Activated naive CD4-positive, alpha-beta T cell treated with anti-CD3 and anti-CD28 coated beads, Interleukin-2, amount 50 U/mL, for 16 hours (primary cell): ENCODE measurements around the gene RELN.
"Not testable (repeated sequence)": the region's sequence is repeated elsewhere in the genome, so short reads cannot be mapped to it uniquely, and the experiment has no call there.

Source experiments
- DNase-seq: peaks from one replicate; pipeline ENCODE4 v3.0.0-alpha.2; 2020

Gene RELN

DNA sequence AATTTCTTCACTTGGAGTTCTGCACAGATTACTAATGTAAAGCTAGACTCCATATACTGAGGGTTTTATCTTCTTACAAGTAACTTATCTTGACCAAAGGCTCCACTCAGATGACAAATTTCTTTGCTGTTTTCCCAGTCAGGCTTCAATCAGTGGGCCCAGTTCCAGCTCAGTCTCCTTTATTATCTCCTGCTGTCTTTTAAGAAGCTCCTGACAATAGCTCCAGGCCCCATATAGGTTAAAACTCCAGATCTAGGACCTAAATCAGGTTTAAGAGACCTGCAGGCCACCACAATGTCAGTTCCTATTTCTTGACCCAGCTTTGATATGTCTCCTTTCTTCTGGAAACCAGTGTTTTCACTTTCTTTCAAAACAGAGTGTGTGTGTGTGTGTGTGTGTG is 165.2 kb downstream of the RELN start:
- DNase-seq: no peak

DNA sequence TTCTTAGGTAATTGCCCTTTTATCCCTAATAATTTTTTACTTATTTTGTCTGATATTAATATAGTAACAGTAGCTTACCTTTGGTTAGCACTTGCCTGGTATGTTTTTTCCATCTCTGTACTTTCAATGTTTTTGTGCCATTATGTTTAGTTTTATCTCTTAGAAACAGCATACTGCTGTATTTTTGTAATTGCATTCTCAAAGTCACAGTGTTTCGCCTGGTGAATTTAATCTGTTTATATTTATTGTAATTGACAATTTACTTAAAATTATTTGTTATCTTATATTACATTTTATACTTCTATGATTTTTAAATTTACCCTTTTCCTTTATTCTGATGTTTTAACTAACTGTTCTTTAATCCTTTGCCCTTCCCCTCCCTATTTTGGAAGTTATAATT is 166.4 kb downstream of the RELN start:
- DNase-seq: no peak

DNA sequence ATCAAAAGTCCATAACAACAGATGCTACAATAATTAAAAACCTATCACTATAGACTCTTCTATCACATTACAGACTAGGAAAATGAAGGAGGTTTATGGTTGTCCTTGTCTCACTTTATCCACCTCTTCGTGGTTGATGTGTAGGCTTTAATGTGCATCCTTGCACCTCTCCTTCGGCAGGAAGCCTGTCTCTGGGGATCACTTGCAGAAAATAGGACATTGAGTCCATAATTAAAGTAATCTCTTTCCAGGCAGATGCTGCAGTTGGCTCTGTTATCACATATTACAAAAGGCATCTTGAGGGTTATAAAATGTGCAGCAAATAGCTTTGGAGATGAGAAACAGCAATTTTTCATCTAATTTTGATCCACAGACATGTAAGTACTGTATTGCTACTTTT is 168.4 kb downstream of the RELN start:
- DNase-seq: no peak

DNA sequence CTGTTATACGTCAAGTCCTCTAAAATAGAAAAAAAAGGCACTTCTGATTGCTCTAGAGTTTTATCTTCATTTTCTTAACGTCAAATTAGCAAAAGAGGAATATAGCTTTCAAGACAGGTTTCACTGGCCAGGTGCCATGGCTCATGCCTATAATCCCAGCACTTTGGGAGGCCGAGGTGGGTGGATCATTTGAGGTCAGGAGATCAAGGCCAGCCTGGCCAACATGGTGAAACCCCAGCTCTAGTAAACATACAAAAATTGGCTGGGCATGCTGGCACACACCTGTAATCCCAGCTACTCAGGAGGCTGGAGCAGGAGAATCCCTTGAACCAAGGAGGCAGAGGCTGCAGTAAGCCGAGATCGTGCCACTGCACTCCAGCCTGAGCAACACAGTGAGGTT is 173.5 kb downstream of the RELN start:
- not testable (repeated sequence) for DNase-seq

DNA sequence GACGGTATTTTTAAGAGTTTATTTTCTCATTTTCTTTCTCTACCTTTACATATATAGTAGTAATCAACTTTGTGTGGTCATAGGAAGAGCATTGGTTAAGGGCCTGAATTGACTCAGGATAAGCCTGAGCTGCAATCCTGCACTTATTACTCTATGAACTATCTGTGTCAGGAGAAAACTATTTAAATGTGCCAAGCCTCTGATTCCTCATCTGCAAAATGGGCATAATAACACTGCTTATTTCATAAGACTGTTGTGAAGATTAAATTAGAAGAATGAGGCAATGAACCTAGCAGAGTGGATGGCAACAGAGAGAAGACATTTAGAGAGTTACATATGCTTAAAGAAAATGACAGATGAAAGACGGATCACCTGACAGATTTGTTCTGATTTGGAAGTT is 175.5 kb downstream of the RELN start:
- no peak for DNase-seq

DNA sequence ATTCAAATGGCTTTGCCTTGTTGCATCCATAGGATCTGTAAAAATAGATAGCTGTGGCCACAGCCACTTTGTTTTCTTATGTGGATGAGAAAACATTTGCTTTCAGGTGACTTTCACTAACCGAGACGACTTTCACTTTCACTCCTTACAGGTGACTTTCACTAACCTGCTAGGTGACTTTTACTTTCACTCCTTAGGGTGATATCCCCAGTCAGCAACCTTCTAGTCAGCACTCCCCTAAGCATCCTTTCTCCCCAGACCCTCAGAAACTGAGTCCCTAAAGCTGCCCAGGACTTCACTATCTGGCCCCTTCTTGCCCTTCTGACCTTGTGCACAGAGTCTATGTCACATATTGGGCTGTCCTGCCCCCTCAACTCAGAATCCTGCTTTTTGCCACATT is 177.5 kb downstream of the RELN start:
- DNase-seq: no peak

DNA sequence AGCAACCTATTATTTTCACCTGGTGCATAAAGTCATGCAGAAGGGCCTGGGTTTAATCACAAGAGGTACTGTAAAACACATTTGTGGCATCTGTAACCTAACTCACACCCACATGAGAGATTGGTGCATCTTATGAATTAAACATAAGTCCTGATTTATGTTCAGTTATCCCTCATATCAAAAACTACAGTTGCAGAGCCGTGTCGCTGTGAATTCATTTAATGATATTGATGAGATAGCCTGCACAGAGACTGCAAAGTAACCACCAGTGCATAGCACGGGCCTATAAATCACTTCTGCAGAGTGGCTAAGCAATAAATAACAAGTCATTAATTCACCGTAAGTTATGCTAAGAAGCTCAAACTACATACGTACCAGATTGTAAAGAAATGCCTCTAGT is 178.2 kb downstream of the RELN start:
- DNase-seq: no peak

DNA sequence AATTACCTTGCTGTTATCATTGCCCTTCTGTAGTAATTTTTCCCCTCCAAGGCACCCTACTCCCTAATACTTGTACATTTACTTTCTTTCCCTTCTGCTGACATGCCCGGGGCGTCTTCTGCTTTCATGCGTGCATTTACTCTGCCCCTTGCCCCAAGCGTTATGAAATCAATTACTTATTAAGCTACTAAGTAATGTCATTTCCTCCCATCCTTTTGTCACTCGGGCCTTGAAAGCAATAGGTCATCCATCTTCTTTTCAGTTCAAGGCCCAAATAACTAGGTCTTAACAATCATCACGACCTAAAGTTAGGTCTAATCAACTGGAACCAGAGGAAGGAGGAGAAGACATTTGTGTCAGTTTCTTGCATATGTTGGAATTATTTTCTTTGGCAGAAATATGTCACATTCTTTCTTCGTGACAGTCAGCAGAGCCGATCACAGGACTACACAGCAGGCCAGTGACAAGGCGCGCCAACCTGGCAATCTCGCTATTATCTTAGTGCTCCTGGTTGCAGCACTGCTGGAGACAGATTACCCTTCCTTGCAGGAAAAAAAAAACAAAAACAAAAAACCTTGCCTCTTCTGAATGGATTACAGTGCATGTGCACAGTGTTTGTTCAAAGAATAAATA is 179.2 kb downstream of the RELN start:
- DNase-seq: no peak

DNA sequence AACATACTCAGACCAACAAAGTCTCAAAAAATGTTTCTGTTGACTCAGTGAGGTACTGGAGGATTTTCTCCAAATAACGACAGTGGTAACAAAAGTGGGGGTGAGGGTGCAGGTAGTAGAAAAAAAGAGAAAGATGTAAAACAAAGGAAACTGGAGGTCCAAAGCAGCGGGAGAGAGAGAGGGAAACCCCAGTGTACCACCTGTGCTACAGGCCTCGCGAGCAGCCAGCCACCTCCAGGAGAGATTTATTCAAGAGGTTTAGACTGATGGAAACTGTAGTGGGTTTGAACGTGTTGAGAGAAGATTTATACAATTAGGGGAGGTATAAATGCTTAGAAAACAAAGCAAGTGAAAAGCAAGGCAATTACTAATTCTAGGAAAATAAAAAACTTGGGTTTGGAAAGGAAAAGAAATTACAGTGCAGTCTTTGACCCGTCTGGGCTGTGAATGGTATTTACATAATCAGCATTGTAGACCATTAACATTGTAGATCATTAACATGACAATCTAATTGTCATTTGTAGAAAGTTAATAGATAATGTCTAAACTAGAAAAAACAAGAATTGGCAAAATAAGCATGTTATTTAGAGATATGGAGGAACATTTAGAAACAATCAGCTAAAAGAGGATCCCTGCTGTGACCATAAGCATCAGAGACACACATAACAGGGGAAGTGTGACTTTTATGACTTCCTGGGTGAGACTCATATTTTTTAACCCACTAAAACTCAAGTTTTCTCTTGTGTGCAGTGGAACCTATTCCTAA is 180.0 kb downstream of the RELN start:
- DNase-seq: no peak

DNA sequence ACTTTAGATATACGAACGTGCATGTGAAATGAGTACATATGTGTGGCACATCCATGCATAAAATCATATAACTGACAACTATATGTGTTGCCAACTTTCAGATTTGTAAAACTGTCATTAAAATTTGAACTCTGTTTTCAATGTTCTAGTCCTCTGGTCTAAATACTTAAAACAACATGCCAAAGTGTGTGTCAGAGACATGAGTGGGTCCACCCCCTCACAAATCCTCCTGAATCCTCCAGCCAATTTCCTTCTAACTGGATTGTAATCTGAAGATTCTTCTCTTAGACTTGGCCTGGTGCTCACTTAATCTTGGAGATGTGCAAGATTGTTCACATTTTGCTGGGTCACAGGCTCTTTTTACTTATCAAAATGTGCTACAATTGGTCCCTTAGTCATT is 184.1 kb downstream of the RELN start:
- DNase-seq: no peak

DNA sequence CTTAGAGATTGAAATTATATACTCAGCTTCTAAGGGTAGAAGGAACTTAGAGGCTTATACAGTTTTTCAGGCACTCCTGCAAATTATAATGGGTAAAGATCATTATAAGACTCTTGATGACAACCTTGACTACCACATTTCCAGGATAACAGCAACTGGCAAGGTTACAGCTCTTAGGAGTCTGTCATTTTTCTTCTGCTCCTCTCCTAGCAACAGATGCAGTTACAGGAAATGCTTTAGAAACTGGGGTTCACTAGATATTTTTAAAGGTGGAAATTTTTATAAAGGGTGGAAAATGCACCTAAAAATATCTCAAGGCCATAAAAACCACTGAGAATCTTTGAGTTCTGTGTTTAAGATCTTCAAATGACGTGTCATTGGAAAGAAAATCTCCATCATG is 185.8 kb downstream of the RELN start:
- no peak for DNase-seq

DNA sequence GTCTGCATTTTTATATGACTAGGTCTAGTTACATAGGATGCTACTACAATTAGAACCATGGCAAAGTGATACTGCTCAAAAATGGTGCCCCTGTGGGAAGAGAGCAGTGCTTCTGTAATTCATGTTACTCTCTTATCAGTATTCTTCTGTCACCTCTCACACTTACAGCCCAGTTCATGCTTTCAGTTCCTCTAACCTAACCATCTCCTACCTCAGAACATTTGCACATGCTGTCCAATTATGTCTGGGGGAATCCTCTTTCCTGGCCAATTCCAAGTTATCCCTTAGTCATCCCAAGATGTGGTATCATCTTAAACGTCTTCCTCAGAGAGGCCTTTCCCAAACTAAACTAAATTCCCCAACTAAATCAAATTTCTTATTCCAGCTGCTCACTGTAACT is 190.2 kb downstream of the RELN start:
- no peak for DNase-seq

DNA sequence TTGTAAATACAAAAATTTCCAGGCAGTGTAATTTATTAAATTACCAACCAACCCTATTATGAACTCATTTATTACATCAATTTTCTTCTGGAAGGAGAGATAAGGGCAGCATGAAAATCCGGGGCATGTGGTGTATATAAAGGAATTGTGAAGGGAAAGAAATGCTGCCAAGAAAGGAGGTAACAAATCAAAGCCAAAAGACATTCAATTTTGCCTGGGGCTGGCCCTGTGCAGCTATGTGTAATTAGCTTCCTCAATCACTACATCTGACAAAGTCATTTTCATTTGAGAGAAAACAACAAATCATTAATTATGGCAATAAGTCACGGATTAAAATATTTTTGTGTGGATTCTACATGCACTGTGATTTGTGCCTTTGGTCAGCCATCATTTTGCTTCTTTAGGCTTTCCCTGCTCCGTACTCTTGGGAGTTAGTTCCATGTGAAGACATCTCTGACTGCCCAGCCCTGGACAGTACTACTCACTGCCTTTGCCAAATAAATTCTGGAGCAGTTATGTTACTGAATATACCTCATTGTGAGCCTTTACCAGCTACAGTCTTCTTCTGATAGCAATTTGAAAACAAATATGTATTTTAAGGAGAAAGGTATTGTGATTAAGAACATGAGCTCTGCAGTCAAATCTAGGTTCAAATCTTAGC is 191.7 kb downstream of the RELN start:
- DNase-seq: no peak

DNA sequence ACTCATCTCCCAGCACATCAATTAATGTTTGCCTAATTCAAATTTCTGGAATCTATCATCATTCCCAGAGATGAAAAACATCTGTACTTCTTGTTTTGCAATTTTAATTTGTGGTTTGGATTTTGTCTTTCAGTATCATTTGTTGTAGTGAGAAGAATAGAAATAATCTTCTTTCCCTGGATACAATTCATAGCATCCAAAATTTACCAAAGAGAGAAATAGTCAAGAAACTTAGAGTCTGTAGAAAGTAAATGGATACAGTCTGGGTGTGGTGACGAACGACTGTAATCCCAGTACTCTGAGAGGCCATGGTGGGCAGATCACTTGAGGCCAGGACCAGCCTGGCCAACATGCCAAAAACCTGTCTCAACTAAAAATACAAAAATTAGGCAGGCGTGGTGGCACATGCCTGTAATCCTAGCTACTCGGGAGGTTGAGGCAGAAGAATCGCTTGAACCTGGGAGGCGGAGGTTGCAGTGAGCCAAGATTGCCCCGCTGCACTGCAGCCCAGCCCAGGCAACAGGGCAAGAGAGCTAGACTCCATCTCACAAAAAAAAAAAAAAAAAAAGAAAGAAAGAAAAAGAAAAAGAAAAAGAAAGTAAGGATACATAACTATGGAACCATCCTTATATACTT is 193.0 kb downstream of the RELN start:
- DNase-seq: no peak

DNA sequence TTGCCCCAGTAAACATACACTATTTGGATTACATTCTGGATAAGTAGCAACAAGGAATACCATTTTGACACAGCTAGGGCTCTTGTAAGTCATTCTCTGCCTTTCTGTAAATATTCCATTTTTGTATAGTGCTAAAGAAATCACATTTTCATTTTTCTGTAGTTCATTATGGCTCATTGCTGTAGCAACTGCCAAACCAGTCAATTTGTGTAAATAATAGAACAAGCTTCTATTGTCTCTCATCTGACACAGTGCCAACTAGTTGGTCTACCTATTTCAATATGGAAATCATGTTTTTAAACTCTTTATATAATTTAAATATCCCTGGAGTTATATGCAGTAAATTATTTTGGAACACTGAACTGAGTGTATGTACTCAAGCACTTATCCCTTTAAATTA is 193.7 kb downstream of the RELN start:
- DNase-seq: no peak

DNA sequence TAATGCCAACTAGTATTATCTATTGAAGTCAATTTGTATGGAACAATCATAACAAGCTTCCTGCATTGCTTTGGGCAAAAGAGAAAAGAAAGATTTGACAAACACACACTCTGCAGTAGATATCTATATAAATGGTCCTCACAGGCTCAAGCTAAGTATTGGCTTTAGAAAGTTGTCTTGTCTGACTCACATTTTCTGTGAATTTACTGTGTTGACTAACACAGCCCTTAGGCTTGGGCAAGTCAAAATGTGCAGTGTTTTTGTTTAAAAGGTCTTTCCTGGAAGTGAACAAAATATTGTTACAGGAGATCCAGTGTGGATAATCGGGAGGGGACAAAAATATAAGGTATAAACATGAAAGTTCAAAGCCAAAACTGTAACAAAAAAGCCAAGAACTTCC is 194.4 kb downstream of the RELN start:
- no peak for DNase-seq

DNA sequence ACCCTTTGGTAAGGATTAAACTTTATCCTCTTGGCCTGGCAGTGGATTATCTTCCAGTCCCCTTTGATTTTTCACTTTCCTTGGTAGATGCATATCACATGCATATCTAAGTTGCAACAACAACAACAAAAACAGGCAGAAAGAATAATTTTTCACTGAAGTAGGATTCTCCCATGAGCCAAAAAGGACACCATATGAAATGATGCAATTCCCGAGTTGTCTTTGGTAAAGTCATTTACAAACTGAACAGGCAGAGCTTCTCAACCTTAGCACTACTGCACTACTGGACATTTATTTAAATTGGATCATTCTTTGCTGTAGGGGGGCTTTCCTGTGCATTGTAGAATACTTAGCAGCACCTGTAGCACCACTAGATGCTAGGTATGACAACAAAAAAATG is 195.0 kb downstream of the RELN start:
- DNase-seq: no peak

DNA sequence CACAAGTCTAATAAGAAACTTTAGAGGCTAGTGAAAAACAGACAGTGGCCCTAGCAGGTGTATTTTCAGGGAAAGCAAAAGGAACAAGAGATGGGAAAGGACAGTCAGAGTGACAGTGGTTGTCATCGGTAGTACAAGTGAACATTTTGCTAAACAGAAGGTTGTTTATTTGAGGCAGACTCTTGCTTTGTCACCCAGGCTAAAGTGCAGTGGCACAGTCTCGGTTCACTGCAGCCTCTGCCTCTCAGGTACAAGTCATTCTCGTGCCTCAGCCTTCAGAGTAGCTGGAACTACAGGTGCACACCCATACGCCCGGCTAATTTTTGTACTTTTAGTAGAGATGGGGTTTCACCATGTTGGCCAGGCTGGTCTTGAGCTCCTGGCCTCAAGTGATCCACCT is 195.8 kb downstream of the RELN start:
- no peak for DNase-seq

DNA sequence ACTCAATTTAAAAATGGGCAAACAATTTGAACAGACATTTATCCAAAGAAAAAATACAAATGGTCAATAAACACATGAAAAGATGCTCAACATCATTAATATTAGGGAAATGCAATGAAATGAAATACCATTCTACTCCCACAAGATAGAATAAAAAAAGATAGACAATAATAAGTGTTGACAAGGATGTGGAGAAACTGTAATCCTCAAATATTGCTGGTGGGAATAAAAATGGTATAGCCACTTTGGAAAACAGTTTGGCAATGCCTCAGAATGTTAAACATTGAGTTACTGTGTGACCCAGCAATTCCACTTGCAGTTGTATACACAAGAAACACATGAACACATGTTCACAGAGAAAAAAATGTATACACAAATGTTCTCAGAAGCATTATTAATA is 197.6 kb downstream of the RELN start:
- DNase-seq: no peak

DNA sequence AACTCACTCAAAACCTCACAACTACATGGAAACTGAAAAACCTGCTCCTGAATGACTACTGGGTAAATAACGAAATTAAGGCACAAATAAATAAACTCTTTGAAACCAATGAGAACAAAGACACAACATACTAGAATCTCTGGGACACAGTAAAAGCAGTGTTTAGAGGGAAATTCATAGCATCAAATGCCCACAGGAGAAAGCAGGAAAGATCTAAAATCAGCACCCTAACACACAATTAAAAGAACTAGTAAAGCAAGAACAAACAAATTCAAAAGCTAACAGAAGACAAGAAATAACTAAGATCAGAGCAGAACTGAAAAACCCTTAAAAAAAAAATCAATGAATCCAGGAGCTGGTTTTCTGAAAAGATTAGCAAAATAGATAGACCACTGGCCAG is 202.4 kb downstream of the RELN start:
- not testable (repeated sequence) for DNase-seq

DNA sequence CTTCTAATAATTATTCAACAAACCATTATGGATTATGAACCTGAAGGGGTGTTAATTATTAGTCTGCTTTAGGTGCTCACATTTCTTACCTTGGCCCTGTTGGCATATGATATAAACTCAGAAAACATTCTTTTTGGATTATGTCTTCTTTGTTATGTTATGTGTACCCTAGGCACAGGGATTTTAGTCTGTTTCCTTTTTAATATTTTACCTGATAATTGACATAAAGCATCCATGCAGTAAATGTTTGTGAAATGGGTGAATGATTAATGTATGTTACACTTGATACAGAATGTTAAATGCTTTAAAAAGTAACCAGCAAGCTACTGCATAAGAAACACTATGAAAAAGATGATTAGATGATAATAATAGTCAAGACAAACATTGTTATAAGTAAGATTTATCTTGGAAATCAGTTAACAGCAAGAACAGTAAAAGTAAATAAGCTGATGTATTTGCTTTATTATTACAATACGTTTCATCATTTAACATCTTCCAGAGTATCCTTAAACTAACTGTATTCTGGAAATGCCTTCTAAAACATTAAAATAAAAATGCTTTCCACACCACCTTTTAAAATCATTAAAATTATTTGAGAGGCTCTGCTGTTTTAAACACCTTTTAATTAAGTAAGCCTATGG is 204.7 kb downstream of the RELN start:
- no peak for DNase-seq

DNA sequence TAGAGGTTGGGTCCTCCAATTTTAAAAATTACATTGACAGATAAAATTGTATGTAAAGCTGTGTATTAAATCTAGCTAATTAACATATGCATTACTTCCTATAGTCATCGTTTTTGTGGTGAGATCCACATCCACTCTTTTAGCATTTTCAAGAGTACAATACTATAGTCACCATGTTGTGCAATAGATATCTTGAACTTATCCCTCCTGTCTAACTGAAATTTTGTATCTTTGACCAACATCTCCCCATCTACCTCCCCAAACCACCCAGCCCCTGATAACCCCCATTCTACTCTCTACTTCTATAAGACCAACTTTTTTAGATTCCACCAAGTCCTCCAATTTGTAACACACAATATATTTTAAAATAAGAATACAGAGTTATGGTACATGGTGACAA is 208.0 kb downstream of the RELN start:
- DNase-seq: no peak

DNA sequence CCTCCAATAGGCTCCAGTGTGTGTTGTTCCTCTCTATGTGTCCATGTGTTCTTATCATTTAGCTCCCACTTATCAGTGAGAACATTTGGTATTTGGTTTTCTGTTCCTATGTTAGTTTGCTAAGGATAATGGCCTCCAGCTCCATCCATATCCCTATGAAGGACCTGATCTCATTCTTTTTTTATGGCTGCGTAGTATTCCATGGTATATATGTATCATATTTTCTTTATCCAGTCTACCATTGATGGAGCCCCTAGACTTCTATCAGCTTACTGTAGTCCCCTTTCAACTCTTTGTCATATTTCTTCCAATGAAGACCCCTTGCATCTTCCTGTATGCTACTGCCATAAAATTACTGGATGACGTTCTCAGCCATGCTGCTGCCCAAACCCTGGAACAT is 208.9 kb downstream of the RELN start:
- DNase-seq: not testable (repeated sequence)
